Measurements from ENCODE around the gene SLC9A4. TPM values are rescaled to one million over a fixed set of nuclear protein-coding genes. Genes with fewer than 3 reads are reported as not detected.

SLC9A4 gene
- total RNA-seq, 2 donors from 2014 or later = 0.07 to 0.23 TPM

- ATAC-seq (no peak), DNase-seq (ENCODE audit: low spot score in 2 of 2) (no peak)
- H3K36me3 Mint-ChIP-seq = no peaks in the 10 kb centered on the region
- no peak overlapping the region for H3K27ac Mint-ChIP-seq
- no peaks in the 10 kb centered on the region for H3K9me3 Mint-ChIP-seq
These were observed 10.1 kb downstream of the SLC9A4 start for GRCh38 chr2:102483086-102483485.

GRCh38 chr2:102484310-102485061 is 11.5 kb downstream of the SLC9A4 start:
- no peaks in the 10 kb centered on the region for H3K9me3 Mint-ChIP-seq
- ATAC-seq = no peak
- DNase-seq (ENCODE audit: low spot score in 2 of 2) = no peak
- no peaks in the 10 kb centered on the region for H3K36me3 Mint-ChIP-seq
- no peak overlapping the region for H3K27ac Mint-ChIP-seq

DNA sequence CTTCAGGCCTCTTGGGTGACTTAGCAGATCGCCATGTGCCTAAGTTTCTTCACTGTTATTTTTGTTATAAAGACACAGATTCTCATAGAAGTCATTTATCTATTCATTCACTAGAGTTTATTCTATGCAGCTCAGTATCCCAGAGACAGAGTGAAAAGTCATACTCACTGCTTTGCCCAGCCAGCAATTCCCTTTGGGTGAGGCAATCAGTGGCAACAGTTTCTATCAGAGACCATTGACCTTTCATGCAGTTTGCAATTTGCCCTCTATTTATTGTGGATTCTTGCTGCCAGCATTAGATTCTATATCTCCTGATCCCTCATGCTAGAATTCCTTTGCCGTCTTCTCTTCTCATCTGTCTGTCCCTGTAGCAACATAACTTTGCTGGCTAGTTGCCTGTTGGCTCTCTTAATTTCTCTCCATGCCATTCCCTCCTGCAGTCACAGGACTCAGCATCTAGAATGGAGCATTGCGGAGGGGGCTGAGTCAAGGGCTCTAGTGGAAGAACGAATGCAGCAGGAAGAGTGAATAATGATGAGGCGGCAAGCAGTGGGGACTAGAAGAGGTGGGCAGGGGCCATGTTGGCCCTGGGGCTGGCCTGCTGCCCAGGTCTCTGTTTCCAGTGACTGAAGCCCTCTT is 12.2 kb downstream of the SLC9A4 start:
- H3K27ac Mint-ChIP-seq = no peak overlapping the region
- H3K9me3 Mint-ChIP-seq = peaks cover 0 to 4% of the 10 kb centered on the region in 2 donors
- DNase-seq (ENCODE audit: low spot score in 2 of 2) (no peak), ATAC-seq (no peak)
- H3K36me3 Mint-ChIP-seq = no peaks in the 10 kb centered on the region

GRCh38 chr2:102486941-102487702 is 14.1 kb downstream of the SLC9A4 start:
- Mint-ChIP-seq H3K27ac (no peak overlapping the region), H3K36me3 (no peaks in the 10 kb centered on the region), H3K9me3 (peaks cover 0 to 4% of the 10 kb centered on the region in 2 donors)
- no peak for DNase-seq (ENCODE audit: low spot score in 2 of 2)
- no peak for ATAC-seq

DNA sequence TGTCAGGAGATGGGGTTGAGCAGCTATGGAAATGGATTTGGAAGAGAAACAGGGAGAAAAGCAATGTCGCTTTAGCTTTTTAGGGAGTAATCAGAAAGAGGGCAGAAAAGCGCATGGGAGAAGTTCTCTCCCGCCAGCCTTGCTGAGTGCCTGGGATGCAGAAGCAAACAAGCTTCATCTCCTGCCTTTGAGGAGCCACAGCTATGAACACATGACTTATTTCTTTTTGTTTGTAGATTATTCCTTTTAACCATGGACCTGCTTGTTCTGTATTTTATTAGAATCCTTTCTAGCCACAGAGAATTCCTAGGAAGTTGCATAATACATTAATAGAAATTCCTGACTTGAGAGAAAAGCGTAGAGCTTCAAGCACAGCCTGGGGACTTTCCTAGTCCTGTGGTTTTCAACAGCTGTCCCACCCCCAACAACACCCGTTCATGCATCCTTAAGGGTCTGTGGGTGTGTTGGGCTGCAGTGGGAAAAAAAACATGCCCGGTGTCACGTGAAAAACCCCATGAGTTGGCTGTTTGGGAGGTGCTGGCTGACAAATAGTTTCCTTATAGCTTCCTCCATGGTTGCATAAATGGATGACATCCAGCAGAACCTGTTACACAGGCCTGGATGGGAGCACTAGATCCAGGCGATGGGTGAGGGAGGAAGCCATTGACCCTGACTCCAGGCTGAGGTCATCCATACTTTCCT is 14.9 kb downstream of the SLC9A4 start:
- no peak overlapping the region for H3K27ac Mint-ChIP-seq
- ATAC-seq = no peak
- H3K9me3 Mint-ChIP-seq = peaks cover 0 to 4% of the 10 kb centered on the region in 2 donors
- no peak for DNase-seq (ENCODE audit: low spot score in 2 of 2)
- H3K36me3 Mint-ChIP-seq = no peaks in the 10 kb centered on the region

DNA sequence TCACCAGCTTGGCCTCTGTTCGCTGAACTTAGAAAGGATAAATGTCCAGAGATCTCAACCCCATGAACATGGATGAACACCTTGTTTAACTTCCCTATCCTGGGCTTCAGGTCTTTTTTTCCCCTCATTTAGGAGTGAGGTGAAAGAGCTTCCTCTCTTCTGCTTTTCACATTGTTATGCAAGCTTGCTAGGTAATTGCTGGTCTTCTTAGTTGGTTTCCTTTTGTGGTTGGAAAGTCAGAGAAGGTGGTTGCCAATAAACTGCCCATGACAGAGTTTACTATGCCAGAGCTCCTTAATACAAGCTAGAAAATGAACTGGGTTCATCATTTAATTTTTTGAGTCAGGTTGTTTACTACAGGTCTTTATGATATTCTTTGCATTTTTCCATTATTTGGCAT is 16.6 kb downstream of the SLC9A4 start:
- H3K36me3 Mint-ChIP-seq = no peaks in the 10 kb centered on the region

DNA sequence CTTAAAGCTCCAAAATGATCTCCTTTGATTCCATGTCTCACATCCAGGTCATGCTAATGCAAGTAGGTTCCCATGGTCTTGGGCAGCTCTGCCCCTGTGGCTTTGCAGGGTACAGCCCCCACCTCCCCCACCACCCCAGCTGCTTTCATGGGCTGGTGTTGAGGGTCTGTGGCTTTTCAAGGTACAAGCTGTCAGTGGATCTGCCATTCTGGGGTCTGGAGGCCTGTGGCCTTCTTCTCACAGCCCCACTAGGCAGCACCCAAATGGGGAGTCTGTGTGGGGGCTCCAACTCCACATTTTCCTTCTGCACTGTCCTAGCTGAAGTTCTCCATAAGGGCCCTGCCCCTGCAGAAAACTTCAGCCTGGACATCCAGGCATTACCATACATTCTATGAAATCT is 19.0 kb downstream of the SLC9A4 start:
- H3K27ac Mint-ChIP-seq = no peak overlapping the region
- DNase-seq (ENCODE audit: low spot score in 2 of 2) (no peak), ATAC-seq (no peak)
- H3K9me3 Mint-ChIP-seq = peaks cover 0 to 12% of the 10 kb centered on the region in 2 donors
- H3K36me3 Mint-ChIP-seq = no peaks in the 10 kb centered on the region

More for the DNA sequence above, 16.6 kb downstream of the SLC9A4 start:
- Mint-ChIP-seq H3K9me3 (peaks cover 0 to 8% of the 10 kb centered on the region in 2 donors), H3K27ac (no peak overlapping the region)
- no peak for DNase-seq (ENCODE audit: low spot score in 2 of 2)
- peak in 1 of 2 donors; percentile 28 for ATAC-seq

- Mint-ChIP-seq H3K36me3 (no peaks in the 10 kb centered on the region), H3K27ac (no peak overlapping the region), H3K9me3 (peaks cover 0 to 12% of the 10 kb centered on the region in 2 donors)
- DNase-seq (ENCODE audit: low spot score in 2 of 2) (no peak), ATAC-seq (no peak)
These were observed 21.5 kb downstream of the SLC9A4 start for GRCh38 chr2:102494570-102494969.

DNA sequence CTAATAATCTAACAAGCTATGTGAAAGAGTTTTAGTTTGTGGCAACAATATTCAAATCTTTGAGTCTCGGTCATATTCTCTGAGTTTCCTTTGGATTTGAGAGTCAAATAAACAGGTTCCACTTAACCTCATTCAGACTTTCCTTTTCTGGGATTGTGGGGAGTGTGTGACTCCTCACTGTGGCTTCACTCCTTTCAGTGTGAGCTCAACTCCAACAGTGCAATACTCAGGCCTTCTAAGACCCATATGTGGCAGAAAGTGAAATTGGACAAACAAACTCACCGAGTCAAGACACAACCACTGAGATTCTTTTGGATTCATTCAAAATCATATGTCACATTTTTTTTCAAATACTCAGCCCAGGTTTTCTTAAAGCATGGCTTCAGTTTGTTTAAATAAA is 25.4 kb downstream of the SLC9A4 start:
- no peak for DNase-seq (ENCODE audit: low spot score in 2 of 2)
- H3K9me3 Mint-ChIP-seq = peaks cover 0 to 8% of the 10 kb centered on the region in 2 donors
- peak; percentile 83 to 90 for ATAC-seq
- no peak overlapping the region for H3K27ac Mint-ChIP-seq
- no peaks in the 10 kb centered on the region for H3K36me3 Mint-ChIP-seq

GRCh38 chr2:102499558-102499957 is 26.5 kb downstream of the SLC9A4 start:
- Mint-ChIP-seq H3K27ac (no peak overlapping the region), H3K9me3 (peaks cover 0 to 4% of the 10 kb centered on the region in 2 donors), H3K36me3 (no peaks in the 10 kb centered on the region)
- no peak for DNase-seq (ENCODE audit: low spot score in 2 of 2)
- no peak for ATAC-seq

GRCh38 chr2:102502576-102502975 is 29.6 kb downstream of the SLC9A4 start:
- no peaks in the 10 kb centered on the region for H3K36me3 Mint-ChIP-seq

DNA sequence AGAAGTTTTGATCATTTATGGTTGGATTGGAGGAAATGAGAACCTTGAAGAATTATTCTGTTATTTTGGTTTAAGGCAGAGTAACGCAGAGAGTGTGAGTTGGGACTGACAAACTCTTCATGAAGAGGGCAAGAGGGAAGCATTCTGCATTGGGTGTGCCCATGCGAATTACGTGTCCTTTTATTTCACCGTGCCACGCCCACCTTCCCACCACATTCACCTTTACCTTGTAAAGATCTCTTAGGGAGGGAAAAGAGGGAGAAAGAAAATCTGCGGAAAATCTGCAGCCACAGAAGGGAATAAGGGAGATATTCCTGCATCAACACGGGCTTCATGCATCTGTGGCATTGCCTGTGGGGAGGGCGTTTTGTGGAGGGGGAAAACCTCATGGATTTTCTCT is 31.8 kb downstream of the SLC9A4 start:
- ATAC-seq (no peak), DNase-seq (ENCODE audit: low spot score in 2 of 2) (no peak)
- Mint-ChIP-seq H3K9me3 (peaks cover 0 to 6% of the 10 kb centered on the region in 2 donors), H3K36me3 (peaks cover 0 to 7% of the 10 kb centered on the region in 2 donors), H3K27ac (no peak overlapping the region)

More at GRCh38 chr2:102502576-102502975, 29.6 kb downstream of the SLC9A4 start:
- DNase-seq (ENCODE audit: low spot score in 2 of 2) (no peak), ATAC-seq (no peak)
- no peak overlapping the region for H3K27ac Mint-ChIP-seq
- H3K9me3 Mint-ChIP-seq = no peaks in the 10 kb centered on the region

DNA sequence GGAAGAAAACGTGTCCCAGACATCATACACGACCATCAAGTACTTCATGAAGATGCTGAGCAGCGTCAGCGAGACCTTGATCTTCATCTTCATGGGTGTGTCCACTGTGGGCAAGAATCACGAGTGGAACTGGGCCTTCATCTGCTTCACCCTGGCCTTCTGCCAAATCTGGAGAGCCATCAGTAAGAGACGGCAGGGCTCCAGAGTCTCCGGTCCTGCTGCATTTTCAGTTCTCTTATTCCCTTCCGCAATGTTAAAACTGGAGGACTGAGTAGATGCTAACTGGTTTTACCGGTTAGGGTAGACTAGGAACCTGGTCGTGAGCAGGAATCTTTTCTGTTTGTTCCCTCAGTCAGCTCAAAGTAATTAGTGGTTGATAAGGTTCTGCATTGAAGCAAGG is 32.3 kb downstream of the SLC9A4 start:
- peaks cover 0 to 6% of the 10 kb centered on the region in 2 donors for H3K9me3 Mint-ChIP-seq
- DNase-seq (ENCODE audit: low spot score in 2 of 2) (no peak), ATAC-seq (no peak)
- peaks cover 0 to 7% of the 10 kb centered on the region in 2 donors for H3K36me3 Mint-ChIP-seq
- H3K27ac Mint-ChIP-seq = no peak overlapping the region

GRCh38 chr2:102506743-102507142 is 33.7 kb downstream of the SLC9A4 start:
- H3K9me3 Mint-ChIP-seq = peaks cover 0 to 6% of the 10 kb centered on the region in 2 donors
- no peak overlapping the region for H3K27ac Mint-ChIP-seq
- no peak for DNase-seq (ENCODE audit: low spot score in 2 of 2)
- peaks cover 0 to 7% of the 10 kb centered on the region in 2 donors for H3K36me3 Mint-ChIP-seq
- no peak for ATAC-seq

- H3K9me3 Mint-ChIP-seq = peaks cover 0 to 6% of the 10 kb centered on the region in 2 donors
- peaks cover 0 to 7% of the 10 kb centered on the region in 2 donors for H3K36me3 Mint-ChIP-seq
- no peak for ATAC-seq
- DNase-seq (ENCODE audit: low spot score in 2 of 2) = no peak
- no peak overlapping the region for H3K27ac Mint-ChIP-seq
These were observed 35.8 kb downstream of the SLC9A4 start for GRCh38 chr2:102508863-102509262.

DNA sequence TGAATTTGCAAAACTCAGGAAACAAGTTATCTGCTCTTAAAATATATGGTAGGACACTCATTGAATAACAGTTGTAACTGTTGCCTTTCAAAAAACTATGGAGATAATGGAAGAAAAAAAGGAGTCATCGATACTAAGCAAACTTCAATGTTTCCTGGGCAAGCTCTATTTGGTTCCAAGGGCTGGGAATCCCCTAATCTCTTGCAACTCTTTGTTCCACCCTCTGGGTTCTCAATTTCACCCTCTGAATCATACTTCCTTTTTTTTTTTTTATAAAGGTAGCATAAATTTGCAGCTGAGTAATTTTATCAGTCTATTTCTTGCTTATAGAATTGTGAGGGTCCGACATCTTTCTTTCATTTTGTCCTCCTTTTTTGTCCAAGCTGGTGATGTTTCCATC is 36.7 kb downstream of the SLC9A4 start:
- no peak for DNase-seq (ENCODE audit: low spot score in 2 of 2)
- Mint-ChIP-seq H3K27ac (no peak overlapping the region), H3K9me3 (peaks cover 0 to 6% of the 10 kb centered on the region in 2 donors), H3K36me3 (peaks cover 0 to 7% of the 10 kb centered on the region in 2 donors)
- ATAC-seq = peak; percentile 95
